GM12872 (cell line): ENCODE measurements around the gene LARP1.

Source experiments
- TF ChIP-seq, protein P1 (sequence below): IDR thresholded peaks from 3 replicates; pipeline ENCODE4 v1.5.1; 2011; ENCODE audit warnings: low read depth, mild to moderate bottlenecking, low read length, moderate library complexity; ENCODE audit not compliant: insufficient read depth

The LARP1 gene

DNA sequence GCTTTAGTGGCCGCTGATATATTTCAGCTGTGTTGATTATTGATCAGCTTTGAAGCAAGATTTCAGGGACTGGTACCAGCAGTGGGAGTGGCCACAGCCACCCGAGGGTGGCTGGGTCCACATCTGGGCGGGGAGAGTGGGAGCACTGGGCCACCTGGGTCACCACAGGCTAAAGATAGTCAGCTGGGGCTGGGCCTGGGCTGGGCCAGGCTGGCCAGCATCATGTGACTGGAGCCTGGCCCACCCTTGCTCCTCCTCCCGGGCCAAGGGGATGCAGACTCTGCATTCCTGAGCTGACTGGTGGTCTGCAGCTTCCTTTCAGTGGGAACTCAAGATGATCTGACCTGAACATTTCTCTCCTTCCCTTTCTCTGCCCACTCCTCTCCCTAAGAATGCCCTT, 27.1 kb downstream of the LARP1 start:
- TF ChIP-seq, protein P1, sequence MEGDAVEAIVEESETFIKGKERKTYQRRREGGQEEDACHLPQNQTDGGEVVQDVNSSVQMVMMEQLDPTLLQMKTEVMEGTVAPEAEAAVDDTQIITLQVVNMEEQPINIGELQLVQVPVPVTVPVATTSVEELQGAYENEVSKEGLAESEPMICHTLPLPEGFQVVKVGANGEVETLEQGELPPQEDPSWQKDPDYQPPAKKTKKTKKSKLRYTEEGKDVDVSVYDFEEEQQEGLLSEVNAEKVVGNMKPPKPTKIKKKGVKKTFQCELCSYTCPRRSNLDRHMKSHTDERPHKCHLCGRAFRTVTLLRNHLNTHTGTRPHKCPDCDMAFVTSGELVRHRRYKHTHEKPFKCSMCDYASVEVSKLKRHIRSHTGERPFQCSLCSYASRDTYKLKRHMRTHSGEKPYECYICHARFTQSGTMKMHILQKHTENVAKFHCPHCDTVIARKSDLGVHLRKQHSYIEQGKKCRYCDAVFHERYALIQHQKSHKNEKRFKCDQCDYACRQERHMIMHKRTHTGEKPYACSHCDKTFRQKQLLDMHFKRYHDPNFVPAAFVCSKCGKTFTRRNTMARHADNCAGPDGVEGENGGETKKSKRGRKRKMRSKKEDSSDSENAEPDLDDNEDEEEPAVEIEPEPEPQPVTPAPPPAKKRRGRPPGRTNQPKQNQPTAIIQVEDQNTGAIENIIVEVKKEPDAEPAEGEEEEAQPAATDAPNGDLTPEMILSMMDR = no peak

DNA sequence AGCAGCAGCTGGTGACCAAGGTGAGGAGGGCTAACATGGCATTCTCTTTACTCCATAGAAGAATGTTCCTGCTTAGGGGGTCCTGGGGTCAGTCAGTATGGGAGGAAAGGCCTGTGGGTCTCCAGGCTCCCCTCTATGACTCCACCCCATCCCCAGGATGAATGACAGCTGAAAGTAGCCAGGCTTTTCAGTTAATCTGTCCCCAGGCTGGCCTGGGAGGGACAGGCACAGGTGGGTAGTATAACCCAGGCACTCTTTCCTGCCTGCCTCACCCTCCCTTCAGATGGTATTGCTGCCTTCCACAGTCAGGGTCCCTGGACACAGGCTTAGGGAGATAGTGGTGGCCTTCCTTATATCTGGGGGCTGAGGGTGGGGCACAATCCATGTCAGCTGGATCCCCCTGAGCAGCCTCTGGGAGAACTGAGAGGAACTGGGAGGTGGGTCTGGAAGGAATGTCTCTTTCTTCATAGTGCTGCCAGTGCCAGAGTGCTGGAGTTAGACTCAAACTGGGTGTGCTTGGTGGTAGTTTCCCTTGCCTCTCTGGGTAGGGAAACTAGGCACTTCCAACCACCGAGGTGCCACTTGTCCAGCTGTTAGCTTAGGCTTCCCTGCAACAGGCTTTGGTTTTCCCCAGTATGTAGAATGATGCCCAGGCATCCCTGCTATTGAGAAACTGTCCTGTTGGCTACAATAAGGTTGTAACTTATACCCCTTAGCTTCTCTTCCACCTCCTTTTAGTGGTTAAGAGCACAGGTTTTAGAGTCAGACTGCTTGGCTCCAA, 27.8 kb downstream of the LARP1 start:
- TF ChIP-seq, protein P1 = no peak

DNA sequence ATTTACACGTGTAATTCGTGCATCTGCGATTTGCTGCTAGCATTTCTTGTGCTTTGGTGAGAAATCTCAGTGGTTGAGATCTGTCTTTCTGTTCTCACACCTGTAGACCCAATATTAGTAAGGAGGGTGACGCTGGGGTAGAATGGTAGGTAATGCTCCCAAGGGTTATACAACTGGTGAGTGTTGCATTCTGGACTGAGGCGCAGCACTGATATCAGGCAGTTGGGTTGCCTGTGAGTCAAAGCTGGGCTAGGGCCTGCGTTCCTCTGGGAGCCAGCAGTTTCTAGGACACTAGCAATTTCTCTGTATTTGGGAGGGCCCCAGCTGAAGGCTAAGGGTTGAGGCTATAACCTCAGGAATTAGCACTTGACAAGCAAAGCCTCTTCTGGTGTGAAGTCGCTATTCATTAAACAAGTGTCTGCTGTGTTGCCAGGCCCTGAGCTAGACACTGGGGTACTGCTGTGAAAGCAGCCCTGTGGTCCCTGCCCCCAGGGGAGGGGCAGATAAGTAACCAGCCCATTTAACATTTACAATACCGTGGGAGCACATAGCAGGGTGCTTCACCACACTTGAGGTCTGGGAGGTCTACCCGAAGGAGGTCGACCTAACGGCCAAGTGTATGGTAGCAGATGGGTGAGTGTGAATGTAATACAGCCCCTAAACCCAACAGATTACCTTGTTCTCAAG, 28.7 kb downstream of the LARP1 start:
- TF ChIP-seq, protein P1 = no peak

DNA sequence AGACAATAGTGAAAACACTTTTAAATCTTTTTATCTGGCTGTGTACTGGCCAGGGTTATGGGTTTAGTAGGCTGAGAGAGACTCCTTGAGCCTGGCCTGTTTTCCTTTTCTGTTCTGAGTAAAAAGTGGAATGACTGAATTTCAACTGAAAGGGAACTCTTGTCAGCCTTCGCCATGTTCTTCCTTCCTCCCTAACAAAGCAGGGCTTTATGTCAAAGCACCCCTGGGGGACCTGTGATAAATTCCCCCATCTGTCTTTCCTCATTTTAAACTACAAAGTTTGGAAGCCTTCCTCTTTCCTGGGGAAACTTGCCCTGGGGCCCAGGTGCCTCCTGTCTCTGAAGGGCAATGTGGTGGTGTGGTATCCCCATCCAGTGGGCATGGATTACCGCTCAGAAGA, 29.7 kb downstream of the LARP1 start:
- TF ChIP-seq, protein P1 = no peak

DNA sequence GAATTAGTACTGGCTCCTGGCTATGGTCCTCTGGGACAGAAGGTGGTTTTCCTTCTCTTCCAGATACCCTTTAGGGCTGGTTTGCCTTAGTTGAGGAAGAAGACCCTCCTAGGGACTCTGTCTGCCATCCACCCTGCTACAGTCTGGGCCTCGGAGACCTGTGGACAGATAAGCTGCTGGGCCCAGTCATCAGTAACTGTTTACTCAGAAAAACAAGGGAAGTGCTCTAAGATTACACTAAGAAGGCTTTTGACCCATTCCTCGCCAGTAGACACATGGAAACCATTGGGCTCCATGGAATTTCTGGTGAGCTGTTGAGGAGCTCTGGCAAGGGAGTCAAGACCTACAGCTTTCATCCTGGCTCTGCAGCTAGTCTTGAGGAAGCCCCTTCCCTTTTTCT, 31.2 kb downstream of the LARP1 start:
- TF ChIP-seq, protein P1 = no peak

DNA sequence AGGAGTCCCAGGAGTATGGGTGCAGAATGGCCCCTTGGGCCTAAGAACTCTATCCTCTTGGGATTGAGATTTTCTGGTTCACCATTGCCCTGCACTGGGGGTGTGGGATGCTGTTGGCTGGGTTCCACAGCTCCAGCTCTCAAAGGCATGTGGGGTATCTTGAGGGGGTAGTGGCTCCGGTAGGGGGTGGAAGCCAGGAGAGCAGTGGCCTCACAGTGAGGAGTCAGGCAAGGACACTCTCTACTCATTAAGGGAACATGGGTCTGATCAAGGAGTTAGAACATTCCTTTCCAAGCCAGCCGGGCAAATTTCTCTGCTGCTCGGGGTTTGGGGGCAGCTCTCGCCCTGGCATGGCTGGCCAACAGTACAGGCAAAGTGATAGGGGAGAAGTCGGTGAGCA, 33.0 kb downstream of the LARP1 start:
- TF ChIP-seq, protein P1 = no peak

DNA sequence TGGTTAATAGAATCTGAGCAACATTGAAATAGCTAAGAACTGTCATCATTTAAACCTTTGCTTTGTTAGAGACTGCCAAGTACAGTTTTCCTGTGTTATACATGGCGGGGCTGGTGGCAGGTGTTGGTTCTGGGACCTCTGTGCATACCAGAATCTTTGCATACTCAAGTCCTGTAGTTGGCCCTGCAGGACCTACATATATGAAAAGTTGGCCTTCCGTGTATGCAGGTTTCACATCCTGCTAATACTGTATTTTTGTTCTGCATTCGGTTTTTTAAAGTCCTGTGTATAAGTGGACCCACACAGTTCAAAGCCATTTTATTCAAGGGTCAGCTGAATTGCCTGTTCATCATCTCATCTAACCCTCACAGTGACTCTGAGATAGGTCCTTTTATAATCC, 36.4 kb downstream of the LARP1 start:
- TF ChIP-seq, protein P1 = no peak
